Osteoblast (primary cell): ENCODE measurements around the gene PCTP. TPM values are rescaled to one million over a fixed set of nuclear protein-coding genes. Genes with fewer than 3 reads are reported as not detected.

Experiments used
- DNase-seq: peaks from one replicate; pipeline ENCODE4 v3.0.0; 2011; ENCODE audit warnings: low spot score, mixed read lengths; ENCODE audit not compliant: insufficient read length; ENCODE audit errors: missing footprints
- H2AFZ ChIP-seq: 2 replicates; pipeline ENCODE4 v1.6.0; 2011; ENCODE audit warnings: mild to moderate bottlenecking, low read length
- H3K27ac ChIP-seq: 2 replicates; pipeline ENCODE4 v1.5.1; 2011; ENCODE audit warnings: mild to moderate bottlenecking, low read depth, low read length, moderate library complexity
- H3K27me3 ChIP-seq: 2 replicates; pipeline ENCODE4 v1.6.0; 2012; ENCODE audit warnings: mild to moderate bottlenecking, control low read depth, inconsistent platforms, low read length, moderate library complexity; ENCODE audit not compliant: insufficient read depth
- H3K36me3 ChIP-seq: 2 replicates; pipeline ENCODE4 v1.5.1; 2011; ENCODE audit warnings: mild to moderate bottlenecking, low read length, control low read depth, moderate library complexity; ENCODE audit not compliant: insufficient read depth
- H3K4me1 ChIP-seq: 2 replicates; pipeline ENCODE4 v1.5.1; 2011; ENCODE audit warnings: mild to moderate bottlenecking, low read length, control low read depth, moderate library complexity; ENCODE audit not compliant: insufficient read depth
- H3K4me2 ChIP-seq: 2 replicates; pipeline ENCODE4 v1.6.0; 2011; ENCODE audit warnings: mild to moderate bottlenecking, low read length; ENCODE audit not compliant: insufficient read depth
- H3K4me3 ChIP-seq: fragments of 200-600 bp; sonication (generic); 3 replicates; pipeline ENCODE4 v1.5.1; 2012; ENCODE audit warnings: mild to moderate bottlenecking, low read length, inconsistent platforms; ENCODE audit not compliant: insufficient read depth
- H3K79me2 ChIP-seq: 2 replicates; pipeline ENCODE4 v1.6.0; 2012; ENCODE audit warnings: mild to moderate bottlenecking, low read length, control low read depth, inconsistent platforms; ENCODE audit not compliant: insufficient read depth
- H3K9me3 ChIP-seq: 2 replicates; pipeline ENCODE4 v1.5.1; 2011; ENCODE audit warnings: low read depth, low read length, control low read depth
- H4K20me1 ChIP-seq: 2 replicates; pipeline ENCODE4 v1.6.0; 2012; ENCODE audit warnings: mild to moderate bottlenecking, low read length, control low read depth; ENCODE audit not compliant: insufficient read depth
- total RNA-seq: library from RNA; depleted of rRNA; stranded (reverse); fragments of >200 nt; gene quantifications from 2 replicates; pipeline ENCODE4 v1.2.3, GENCODE V29; 2012
- TF ChIP-seq, protein P1 (sequence below): IDR thresholded peaks from 2 replicates; pipeline ENCODE4 v1.5.1; 2011; ENCODE audit warnings: mild to moderate bottlenecking, low read depth, low read length, moderate library complexity; ENCODE audit errors: extremely low read depth

Gene PCTP
- total RNA-seq, 1 donor: 9.8 TPM

DNA sequence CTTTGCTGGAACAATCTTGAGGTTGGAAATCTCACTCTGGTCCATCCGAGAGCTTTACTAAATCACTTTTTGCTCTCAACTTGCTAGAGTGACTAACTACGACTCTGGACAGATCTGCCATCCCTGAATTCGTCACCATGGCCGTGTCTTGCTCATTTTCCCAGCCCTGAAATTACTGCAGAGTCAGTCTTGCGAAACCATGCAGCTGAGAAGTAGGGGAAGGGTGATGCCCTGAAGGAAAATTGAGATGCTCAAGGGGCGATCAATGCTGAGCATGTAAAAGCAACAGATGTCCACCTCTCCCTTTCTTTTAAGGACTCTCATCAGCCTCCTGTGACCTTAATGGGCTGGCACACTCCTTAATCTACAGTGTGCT is 18.8 kb downstream of the PCTP start:
- Histone ChIP-seq H3K4me2 (peak overlapping the region; percentile 73), H3K4me1 (peaks cover 16% of the 10 kb centered on the region), H2AFZ (peak overlapping the region; percentile 64), H4K20me1 (peaks cover 12% of the 10 kb centered on the region), H3K4me3 (peak overlapping the region; percentile 41), H3K79me2 (peaks cover 16% of the 10 kb centered on the region), H3K27me3 (no peaks in the 10 kb centered on the region), H3K9me3 (no peaks in the 10 kb centered on the region), H3K27ac (peak overlapping the region; percentile 75), H3K36me3 (peaks cover 18% of the 10 kb centered on the region)
- peak; percentile 89 for DNase-seq
- TF ChIP-seq, protein P1, sequence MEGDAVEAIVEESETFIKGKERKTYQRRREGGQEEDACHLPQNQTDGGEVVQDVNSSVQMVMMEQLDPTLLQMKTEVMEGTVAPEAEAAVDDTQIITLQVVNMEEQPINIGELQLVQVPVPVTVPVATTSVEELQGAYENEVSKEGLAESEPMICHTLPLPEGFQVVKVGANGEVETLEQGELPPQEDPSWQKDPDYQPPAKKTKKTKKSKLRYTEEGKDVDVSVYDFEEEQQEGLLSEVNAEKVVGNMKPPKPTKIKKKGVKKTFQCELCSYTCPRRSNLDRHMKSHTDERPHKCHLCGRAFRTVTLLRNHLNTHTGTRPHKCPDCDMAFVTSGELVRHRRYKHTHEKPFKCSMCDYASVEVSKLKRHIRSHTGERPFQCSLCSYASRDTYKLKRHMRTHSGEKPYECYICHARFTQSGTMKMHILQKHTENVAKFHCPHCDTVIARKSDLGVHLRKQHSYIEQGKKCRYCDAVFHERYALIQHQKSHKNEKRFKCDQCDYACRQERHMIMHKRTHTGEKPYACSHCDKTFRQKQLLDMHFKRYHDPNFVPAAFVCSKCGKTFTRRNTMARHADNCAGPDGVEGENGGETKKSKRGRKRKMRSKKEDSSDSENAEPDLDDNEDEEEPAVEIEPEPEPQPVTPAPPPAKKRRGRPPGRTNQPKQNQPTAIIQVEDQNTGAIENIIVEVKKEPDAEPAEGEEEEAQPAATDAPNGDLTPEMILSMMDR: no peak

DNA sequence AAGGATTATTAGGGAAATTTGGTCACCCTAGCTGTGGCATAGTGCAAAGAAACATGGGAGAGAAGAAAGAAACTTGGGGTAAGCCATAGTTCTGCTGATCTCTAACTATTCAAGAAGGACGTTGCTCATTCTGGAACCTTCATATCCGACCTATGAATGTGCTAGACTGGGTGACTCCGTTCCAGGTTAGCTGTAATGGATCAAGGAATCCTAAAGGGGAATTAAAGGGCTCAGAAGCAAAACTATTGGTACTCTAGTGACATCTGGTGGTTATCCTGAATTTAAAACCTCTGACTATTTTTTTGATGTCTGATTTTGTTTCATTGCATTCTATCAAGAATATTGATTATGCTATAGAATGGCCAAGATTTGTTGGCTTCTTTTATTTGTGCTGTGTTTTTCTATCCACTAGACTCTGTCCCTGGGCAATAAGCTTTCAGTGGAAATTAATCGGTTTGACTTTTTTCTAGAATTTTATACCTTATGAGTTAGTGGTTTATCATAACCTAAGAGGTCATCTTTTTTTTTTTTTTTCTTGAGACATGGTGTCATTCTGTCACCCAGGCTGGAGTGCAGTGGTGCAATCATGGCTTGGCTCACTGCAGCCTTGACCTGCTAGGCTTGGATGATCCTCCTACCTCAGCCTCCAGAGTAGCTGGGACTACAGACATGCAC is 19.5 kb downstream of the PCTP start:
- peak overlapping the region; percentile 75 for H3K27ac ChIP-seq
- no peak overlapping the region for H2AFZ ChIP-seq
- H3K4me1 ChIP-seq: peaks cover 16% of the 10 kb centered on the region
- TF ChIP-seq, protein P1: peak; percentile 61
- H3K27me3 ChIP-seq: no peaks in the 10 kb centered on the region
- H3K9me3 ChIP-seq: no peaks in the 10 kb centered on the region
- peaks cover 9% of the 10 kb centered on the region for H3K79me2 ChIP-seq
- peak; percentile 66 for DNase-seq
- no peak overlapping the region for H3K4me3 ChIP-seq
- H4K20me1 ChIP-seq: peaks cover 7% of the 10 kb centered on the region
- H3K4me2 ChIP-seq: peak overlapping the region; percentile 73
- peaks cover 18% of the 10 kb centered on the region for H3K36me3 ChIP-seq

DNA sequence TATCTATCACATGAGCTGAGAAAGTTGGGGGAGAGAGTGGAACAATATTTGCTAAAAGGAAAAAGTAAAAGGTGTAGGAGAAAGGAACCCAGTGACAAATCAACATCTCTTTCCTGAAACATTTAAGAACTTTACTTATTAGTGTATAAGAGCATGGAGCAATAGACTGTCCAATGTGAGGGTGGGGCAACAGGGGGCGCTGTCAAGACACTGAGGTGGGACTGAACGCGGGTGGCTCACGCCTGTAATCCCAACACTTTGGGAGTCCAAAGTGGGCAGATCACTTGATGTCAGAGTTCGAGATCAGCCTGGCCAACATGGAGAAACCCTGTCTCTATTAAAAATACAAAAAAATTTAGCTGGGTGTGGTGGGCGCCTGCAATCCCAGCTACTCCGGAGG is 21.2 kb downstream of the PCTP start:
- TF ChIP-seq, protein P1: no peak
- no peak overlapping the region for H2AFZ ChIP-seq
- H3K79me2 ChIP-seq: peaks cover 2% of the 10 kb centered on the region
- DNase-seq: no peak
- no peaks in the 10 kb centered on the region for H3K27me3 ChIP-seq
- H3K27ac ChIP-seq: no peak overlapping the region
- peaks cover 16% of the 10 kb centered on the region for H3K4me1 ChIP-seq
- no peak overlapping the region for H3K4me3 ChIP-seq
- peaks cover 7% of the 10 kb centered on the region for H4K20me1 ChIP-seq
- no peaks in the 10 kb centered on the region for H3K9me3 ChIP-seq
- peaks cover 33% of the 10 kb centered on the region for H3K36me3 ChIP-seq
- H3K4me2 ChIP-seq: no peak overlapping the region

DNA sequence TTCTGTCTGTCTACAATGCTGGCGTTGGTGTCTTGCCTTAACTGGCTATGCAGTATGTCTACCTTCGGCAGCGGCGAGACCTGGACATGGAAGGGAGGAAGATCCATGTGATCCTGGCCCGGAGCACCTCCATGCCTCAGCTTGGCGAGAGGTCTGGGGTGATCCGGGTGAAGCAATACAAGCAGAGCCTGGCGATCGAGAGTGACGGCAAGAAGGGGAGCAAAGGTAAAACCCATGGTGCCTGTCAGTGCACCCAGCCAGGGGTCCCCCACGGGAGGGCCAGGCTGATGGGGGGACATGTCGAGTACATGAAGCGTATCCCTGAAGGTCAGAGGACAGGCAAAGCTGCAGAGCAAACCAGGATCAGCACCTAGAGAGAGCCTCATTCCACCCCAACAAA is 22.8 kb downstream of the PCTP start:
- Histone ChIP-seq H3K36me3 (peaks cover 35% of the 10 kb centered on the region), H3K27me3 (no peaks in the 10 kb centered on the region), H3K27ac (no peak overlapping the region), H4K20me1 (peaks cover 7% of the 10 kb centered on the region), H3K9me3 (no peaks in the 10 kb centered on the region), H3K79me2 (no peaks in the 10 kb centered on the region), H2AFZ (no peak overlapping the region), H3K4me3 (no peak overlapping the region), H3K4me1 (peaks cover 16% of the 10 kb centered on the region), H3K4me2 (no peak overlapping the region)
- TF ChIP-seq, protein P1: no peak
- DNase-seq: no peak
